ENCODE results near the gene RCOR1.

Gene RCOR1

GRCh38 chr14:102728501-102728900 lies 136.1 kb downstream of the RCOR1 start:
- DNase-seq, result no peak

GRCh38 chr14:102729268-102729667 lies 136.8 kb downstream of the RCOR1 start:
- DNase-seq, result no peak

- DNase-seq, result no peak
Observed at GRCh38 chr14:102729825-102730224, 137.4 kb downstream of the RCOR1 start.

- no peak for DNase-seq
Observed at GRCh38 chr14:102731101-102731870, 138.8 kb downstream of the RCOR1 start.

- DNase-seq, result peak in 1 of 2 experiments; percentile 12
Observed at GRCh38 chr14:102731871-102732800, 139.7 kb downstream of the RCOR1 start.

GRCh38 chr14:102732924-102733323 lies 140.5 kb downstream of the RCOR1 start:
- DNase-seq, result no peak

GRCh38 chr14:102733326-102733725 lies 140.9 kb downstream of the RCOR1 start:
- no peak for DNase-seq

GRCh38 chr14:102734436-102734835 lies 142.0 kb downstream of the RCOR1 start:
- no peak for DNase-seq

- DNase-seq, result no peak
Observed at GRCh38 chr14:102736956-102737355, 144.5 kb downstream of the RCOR1 start.

GRCh38 chr14:102737402-102738372 lies 145.2 kb downstream of the RCOR1 start:
- DNase-seq, result no peak

- no peak for DNase-seq
Observed at GRCh38 chr14:102738373-102739189, 146.1 kb downstream of the RCOR1 start.

- no peak for DNase-seq
Observed at GRCh38 chr14:102739190-102739469, 146.7 kb downstream of the RCOR1 start.

GRCh38 chr14:102746634-102747438 lies 154.4 kb downstream of the RCOR1 start:
- DNase-seq, result no peak

- no peak for DNase-seq
Observed at GRCh38 chr14:102748806-102749205, 156.4 kb downstream of the RCOR1 start.

- peak; percentile 19 to 62 for DNase-seq
Observed at GRCh38 chr14:102749393-102750305, 157.2 kb downstream of the RCOR1 start.

- no peak for DNase-seq
Observed at GRCh38 chr14:102750376-102750775, 157.9 kb downstream of the RCOR1 start.

- DNase-seq, result no peak
Observed at GRCh38 chr14:102751088-102751487, 158.6 kb downstream of the RCOR1 start.

- DNase-seq, result no peak
Observed at GRCh38 chr14:102752239-102752847, 159.9 kb downstream of the RCOR1 start.

Data from NCI-H526 (cell line).